ENCODE measurements around the gene BEND7.

DNA sequence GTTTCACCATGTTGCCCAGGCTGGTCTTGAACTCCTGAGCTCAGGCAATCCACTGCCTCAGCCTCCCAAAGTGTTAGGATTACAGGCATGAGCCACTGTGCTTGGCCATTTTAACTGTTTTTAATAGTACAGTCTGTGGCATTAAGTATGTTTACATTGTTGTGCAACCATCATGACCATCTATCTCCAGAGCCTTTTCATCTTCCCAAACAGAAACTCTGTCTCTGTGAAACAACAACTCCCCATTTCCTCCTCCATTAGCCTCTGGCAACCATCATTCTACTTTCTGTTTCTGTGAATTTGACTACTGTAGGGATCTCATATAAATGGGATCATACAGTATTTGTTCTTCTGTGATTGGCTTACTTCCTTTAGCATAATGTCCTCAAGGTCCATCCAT lies 132.4 kb downstream of the BEND7 start:
- TF ChIP-seq CREB1 (CRISPR knock-in tag; IDR thresholded peaks at IDR 0.05) (no peak), ZNF138 (CRISPR knock-in tag; conservative IDR thresholded peaks at IDR 0.05) (no peak), MXD4 (CRISPR knock-in tag; IDR thresholded peaks at IDR 0.05; ENCODE audit: borderline replicate concordance) (no peak)
- TF ChIP-seq, protein P1, sequence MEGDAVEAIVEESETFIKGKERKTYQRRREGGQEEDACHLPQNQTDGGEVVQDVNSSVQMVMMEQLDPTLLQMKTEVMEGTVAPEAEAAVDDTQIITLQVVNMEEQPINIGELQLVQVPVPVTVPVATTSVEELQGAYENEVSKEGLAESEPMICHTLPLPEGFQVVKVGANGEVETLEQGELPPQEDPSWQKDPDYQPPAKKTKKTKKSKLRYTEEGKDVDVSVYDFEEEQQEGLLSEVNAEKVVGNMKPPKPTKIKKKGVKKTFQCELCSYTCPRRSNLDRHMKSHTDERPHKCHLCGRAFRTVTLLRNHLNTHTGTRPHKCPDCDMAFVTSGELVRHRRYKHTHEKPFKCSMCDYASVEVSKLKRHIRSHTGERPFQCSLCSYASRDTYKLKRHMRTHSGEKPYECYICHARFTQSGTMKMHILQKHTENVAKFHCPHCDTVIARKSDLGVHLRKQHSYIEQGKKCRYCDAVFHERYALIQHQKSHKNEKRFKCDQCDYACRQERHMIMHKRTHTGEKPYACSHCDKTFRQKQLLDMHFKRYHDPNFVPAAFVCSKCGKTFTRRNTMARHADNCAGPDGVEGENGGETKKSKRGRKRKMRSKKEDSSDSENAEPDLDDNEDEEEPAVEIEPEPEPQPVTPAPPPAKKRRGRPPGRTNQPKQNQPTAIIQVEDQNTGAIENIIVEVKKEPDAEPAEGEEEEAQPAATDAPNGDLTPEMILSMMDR (IDR thresholded peaks at IDR 0.05), result no peak

All from WTC11 (cell line).